Stimulated activated CD4-positive, alpha-beta T cell treated with anti-CD3 and anti-CD28 coated beads, Interleukin-4, amount 100 ng/mL, for 4 hours (primary cell): Measurements from ENCODE around the gene DOCK4.

ENCODE experiments used
- DNase-seq, 2 experiments: peaks; one replicate each; pipeline ENCODE4 v3.0.0-alpha.2; 2020

Gene DOCK4

DNA sequence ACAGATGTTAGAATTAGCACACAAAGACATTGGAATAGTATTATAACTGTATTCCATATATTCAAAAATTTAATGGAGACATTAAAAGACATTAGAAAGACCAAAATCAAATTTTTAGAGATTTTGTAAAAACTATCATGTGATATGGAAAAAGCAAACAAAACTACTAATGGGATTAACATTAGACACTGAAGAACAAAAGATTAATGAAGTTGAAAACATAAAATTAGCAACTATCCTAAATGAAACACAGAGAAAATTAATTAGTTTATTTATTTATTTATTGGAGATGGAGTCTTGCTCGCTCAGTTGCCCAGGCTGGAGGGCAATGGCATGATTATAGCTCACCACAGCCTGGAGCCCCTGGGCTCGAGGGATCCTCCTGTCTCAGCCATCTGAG is 158.8 kb downstream of the DOCK4 start:
- DNase-seq = no peak

GRCh38 chr7:112045222-112045621 is 161.0 kb downstream of the DOCK4 start:
- DNase-seq = no peak

GRCh38 chr7:112042631-112043030 is 163.6 kb downstream of the DOCK4 start:
- no peak for DNase-seq

GRCh38 chr7:112038353-112038752 is 167.8 kb downstream of the DOCK4 start:
- DNase-seq = no peak

GRCh38 chr7:112036071-112036470 is 170.1 kb downstream of the DOCK4 start:
- DNase-seq = no peak

DNA sequence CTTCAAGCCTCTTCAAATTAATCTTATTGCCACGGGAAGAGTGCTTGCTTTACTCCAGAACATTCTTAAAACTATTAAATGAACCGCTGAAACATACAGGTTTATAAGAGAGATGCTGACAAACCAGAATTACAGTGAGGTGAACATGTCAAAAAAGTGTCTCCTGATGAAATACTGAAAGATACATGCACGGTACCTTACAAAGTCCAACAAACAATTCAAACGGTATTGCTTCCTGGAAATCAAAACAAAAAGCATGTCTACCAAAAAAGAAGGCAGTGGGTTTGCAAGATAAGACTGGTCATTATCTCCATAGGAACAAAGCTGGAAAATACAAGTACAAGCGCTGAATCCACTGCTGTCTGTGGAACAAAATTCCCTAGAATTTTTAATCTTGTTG is 174.5 kb downstream of the DOCK4 start:
- no peak for DNase-seq

DNA sequence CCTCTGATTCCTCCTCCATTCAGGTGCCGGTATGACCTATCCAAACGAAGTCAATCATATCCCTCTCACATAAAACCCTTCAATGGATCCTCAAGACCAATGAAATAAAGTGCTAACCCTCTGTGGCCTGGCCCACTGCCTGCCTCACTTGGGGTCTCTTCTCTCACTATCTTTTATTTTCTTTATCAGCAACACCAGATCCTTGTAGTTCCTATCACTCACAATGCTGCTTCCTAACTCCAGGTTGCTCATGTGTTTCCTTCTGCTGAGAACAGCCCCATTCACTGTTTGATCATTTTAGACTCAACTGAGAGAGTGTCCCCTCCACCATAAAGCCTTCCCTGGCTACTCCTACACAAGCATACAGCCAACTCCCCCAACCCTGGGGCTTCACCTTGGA is 180.6 kb downstream of the DOCK4 start:
- DNase-seq = no peak

- DNase-seq = no peak
Observed at GRCh38 chr7:112023786-112024185, 182.4 kb downstream of the DOCK4 start.

- no peak for DNase-seq
Observed at GRCh38 chr7:112023282-112023681, 182.9 kb downstream of the DOCK4 start.

- no peak for DNase-seq
Observed at GRCh38 chr7:112022128-112022527, 184.1 kb downstream of the DOCK4 start.

DNA sequence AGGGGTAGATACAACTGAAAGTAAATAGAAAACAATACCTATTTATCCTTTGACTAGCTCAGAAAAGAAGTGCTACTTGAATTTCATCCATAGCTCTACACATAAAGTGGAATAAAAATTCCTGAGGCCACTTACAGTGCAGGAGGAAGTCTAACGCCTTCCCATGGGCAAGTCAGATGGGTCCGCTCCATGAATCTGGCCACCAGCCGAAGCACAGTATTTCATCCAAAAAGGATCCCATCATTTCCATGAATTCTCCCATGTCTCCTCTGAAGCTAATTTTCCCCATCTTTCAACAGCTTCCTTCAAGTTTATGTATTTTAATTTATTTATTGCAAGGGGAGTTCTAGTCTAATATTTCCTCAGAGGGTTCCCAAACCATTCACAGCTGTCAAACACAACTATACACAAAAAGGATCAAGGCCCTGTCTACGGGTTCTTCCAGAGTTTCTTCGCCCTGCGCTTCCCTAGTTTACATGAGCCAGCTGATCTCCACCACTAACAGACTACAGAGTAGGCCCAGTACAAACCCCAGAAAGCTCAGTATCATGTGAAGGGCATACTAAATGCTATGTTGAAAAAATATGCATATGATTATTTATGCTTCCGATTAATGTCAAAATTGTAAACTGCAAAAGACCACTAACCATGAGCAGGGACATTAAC is 184.7 kb downstream of the DOCK4 start:
- no peak for DNase-seq

DNA sequence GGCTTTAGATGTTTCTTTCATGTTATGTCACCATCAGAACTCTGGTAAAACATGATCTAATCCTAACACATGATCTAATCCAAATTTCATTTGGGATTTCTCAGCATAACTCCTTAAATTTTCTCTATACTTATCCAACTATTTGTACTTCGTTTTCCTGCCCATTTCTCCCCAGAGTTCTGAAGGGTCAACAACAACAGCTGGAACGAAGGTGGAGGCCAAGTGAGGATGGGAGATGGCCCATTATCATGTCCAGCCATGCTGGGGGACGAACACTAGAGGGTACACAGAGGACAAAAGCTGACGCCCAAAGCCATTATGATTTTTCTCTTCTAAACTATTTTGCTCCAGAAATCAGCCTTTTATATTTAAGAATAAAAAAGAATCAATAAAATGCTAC is 185.4 kb downstream of the DOCK4 start:
- DNase-seq = no peak

DNA sequence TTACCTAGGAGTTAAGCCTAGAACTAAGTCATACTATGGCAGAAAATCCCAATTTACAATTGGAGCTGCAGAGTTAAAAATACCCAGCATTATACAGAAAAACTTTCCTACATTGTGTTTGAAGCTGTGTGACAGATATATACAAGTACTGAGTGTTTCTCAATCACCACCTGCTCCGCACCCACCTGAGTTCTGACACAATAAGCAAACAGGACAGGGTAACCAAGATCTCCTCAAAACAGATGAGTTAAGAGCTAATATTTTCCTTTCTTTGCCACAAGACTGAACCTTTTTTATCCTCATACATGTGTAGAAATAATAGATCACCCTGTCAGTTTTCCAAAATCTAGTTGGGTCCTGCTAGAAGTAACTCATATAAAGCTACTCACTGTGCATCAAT is 186.3 kb downstream of the DOCK4 start:
- no peak for DNase-seq

DNA sequence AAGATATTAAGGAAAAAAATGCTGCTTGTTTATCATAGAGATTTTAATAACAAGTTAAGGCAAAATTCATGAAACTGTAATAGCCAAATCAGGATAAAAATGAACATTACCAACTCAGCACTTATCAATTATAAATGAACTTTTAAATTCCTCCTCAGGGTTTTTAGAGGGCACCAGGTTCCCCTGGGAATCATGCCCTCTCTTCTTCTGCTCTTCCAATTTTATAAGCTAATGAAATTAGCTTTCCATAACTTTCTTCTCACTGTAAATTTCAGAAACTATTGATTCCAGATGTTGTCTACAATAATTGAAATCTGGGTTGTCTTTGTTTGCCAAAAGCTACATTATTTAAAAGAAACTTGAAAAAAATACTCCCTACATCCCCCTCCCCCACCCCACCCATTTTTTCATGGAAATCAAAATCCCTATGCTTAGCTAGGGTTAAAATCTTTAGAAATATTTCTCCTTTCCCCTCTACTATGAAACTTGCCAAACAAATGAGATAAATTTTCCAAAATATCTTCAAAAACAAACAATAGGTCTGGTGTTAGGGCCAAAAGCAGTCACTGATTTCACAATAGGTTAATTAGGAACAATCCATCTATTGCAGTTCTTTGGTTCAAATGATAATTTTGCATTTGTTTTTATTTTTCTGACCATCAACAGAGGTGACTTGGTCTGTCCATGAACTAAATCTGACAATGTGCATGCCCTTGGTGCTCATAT is 187.7 kb downstream of the DOCK4 start:
- DNase-seq = no peak

- no peak for DNase-seq
Observed at GRCh38 chr7:112015146-112015545, 191.1 kb downstream of the DOCK4 start.

DNA sequence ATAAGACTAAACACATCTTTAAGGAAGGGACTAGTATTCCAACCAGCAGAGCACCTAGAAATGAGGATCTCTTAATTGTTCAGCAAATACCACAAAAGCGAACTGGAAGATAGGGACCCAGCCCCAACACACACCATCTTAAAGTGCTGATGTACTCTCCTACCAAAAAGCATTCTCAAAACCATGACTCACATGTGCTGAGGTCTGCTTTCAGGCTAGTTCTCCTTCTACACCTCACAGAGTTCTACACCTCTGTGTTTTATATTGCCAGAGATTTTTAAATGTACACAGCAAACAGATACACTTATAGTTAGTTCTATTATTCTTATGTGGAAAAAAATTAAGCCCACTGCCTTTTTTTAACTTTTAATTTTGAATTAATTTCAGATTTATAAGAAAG is 191.9 kb downstream of the DOCK4 start:
- DNase-seq = no peak

- DNase-seq = no peak
Observed at GRCh38 chr7:112013274-112013673, 192.9 kb downstream of the DOCK4 start.

- DNase-seq = no peak
Observed at GRCh38 chr7:112012242-112012641, 194.0 kb downstream of the DOCK4 start.

GRCh38 chr7:112010994-112011393 is 195.2 kb downstream of the DOCK4 start:
- no peak for DNase-seq

DNA sequence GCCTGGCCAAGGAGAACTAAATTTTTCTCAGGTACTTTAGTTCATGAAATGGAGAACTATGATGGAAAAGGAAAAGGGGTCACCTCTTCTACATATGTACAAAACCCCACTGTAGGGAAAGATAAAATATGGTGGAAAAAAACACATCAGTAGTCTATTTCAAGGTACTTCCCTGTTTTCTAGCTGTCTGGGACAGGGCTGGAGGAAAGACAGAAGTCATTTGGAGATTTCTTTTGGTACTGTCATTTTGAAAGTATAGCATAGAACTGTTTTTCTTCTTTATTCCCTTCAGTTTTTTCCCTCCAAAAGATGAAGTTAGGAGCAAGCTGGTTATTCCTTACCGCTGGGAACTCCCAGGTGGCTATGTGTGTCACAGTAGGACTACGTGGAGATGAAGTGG is 196.1 kb downstream of the DOCK4 start:
- no peak for DNase-seq

DNA sequence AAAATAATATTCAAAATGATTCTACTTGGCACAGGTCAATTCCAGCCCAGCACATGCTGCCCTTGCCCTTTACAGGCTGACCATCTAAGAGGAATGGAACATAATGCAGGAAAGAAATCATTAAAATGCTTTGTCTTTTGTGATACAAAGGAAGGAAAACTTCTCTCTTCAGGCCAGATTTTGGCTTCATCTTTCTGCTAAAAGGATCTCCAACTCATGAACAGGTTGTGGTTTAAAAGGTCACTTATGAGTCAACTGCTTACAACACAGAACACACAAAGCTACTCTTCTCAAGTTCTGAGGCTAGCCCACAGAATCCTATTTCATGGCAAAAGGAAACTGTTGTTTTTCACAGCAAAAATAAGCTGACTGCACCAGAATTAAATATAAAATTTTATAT is 197.1 kb downstream of the DOCK4 start:
- no peak for DNase-seq

DNA sequence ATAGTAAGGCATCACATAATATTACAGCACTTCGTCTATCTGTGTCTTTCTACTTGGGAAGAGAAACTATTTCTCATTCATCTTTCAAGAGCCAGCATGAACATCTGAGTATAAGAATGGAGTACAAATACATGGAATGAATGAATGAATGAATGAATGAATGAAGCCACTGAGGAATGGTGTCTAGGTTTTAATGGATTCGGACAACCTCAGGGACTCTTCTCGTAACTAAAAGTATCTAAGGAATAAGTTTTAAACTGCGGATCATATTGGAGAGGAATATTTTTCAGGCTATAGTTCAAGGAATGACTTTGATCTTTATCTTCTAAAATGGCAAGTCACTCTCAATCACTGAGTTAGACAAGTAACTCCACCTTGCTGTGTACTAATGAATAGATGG is 199.0 kb downstream of the DOCK4 start:
- DNase-seq = no peak

- no peak for DNase-seq
Observed at GRCh38 chr7:112006071-112006470, 200.1 kb downstream of the DOCK4 start.

- no peak for DNase-seq
Observed at GRCh38 chr7:112005205-112005775, 200.9 kb downstream of the DOCK4 start.
